NCI-H1436 (cell line): Measurements from ENCODE around the gene CYP3A5.
"Not testable (repeated sequence)": the region's sequence is repeated elsewhere in the genome, so short reads cannot be mapped to it uniquely, and the experiment has no call there.

ENCODE experiments used
- DNase-seq: peaks from one replicate; lab custom pipeline; 2025; lab: John Stamatoyannopoulos, UW

Gene CYP3A5

GRCh38 chr7:99642027-99642426 lies 37.8 kb downstream of the CYP3A5 start:
- no peak for DNase-seq

GRCh38 chr7:99639267-99639666 lies 40.5 kb downstream of the CYP3A5 start:
- DNase-seq: no peak

GRCh38 chr7:99638731-99639130 lies 41.1 kb downstream of the CYP3A5 start:
- DNase-seq: no peak

GRCh38 chr7:99637414-99637813 lies 42.4 kb downstream of the CYP3A5 start:
- not testable (repeated sequence) for DNase-seq

GRCh38 chr7:99631295-99632109 lies 48.3 kb downstream of the CYP3A5 start:
- DNase-seq: no peak

- no peak for DNase-seq
Measured at GRCh38 chr7:99629643-99630042, 50.2 kb downstream of the CYP3A5 start.

- DNase-seq: no peak
Measured at GRCh38 chr7:99628471-99629465, 51.0 kb downstream of the CYP3A5 start.

- no peak for DNase-seq
Measured at GRCh38 chr7:99627513-99627912, 52.3 kb downstream of the CYP3A5 start.

- DNase-seq: no peak
Measured at GRCh38 chr7:99626661-99627060, 53.1 kb downstream of the CYP3A5 start.

GRCh38 chr7:99625961-99626360 lies 53.8 kb downstream of the CYP3A5 start:
- no peak for DNase-seq

- DNase-seq: no peak
Measured at GRCh38 chr7:99625321-99625720, 54.5 kb downstream of the CYP3A5 start.

GRCh38 chr7:99624484-99624883 lies 55.3 kb downstream of the CYP3A5 start:
- DNase-seq: no peak

- no peak for DNase-seq
Measured at GRCh38 chr7:99623702-99624447, 55.9 kb downstream of the CYP3A5 start.

GRCh38 chr7:99623091-99623693 lies 56.6 kb downstream of the CYP3A5 start:
- no peak for DNase-seq

GRCh38 chr7:99622596-99622995 lies 57.2 kb downstream of the CYP3A5 start:
- DNase-seq: no peak

- no peak for DNase-seq
Measured at GRCh38 chr7:99621271-99621670, 58.5 kb downstream of the CYP3A5 start.

GRCh38 chr7:99619571-99620130 lies 60.1 kb downstream of the CYP3A5 start:
- DNase-seq: no peak

- no peak for DNase-seq
Measured at GRCh38 chr7:99618726-99619125, 61.1 kb downstream of the CYP3A5 start.

GRCh38 chr7:99617192-99617781 lies 62.5 kb downstream of the CYP3A5 start:
- DNase-seq: no peak

GRCh38 chr7:99616359-99617191 lies 63.2 kb downstream of the CYP3A5 start, which contains the start of gene ZSCAN25:
ZSCAN25 (plus strand) TSS chr7:99616946; CDS start chr7:99619607, 2,661 bp downstream.
- peak; percentile 90 for DNase-seq
